Fibroblast of lung (primary cell): ENCODE results near the gene TBATA. TPM values are rescaled to one million over a fixed set of nuclear protein-coding genes. Genes with fewer than 3 reads are reported as not detected.

ENCODE experiments used
- DNase-seq, 2 donors: peaks; one replicate each; pipeline versions ENCODE4 v3.0.0 to v3.0.0-alpha.2; 2010; ENCODE audit warnings: low read depth in 2 of 2
- H2AFZ ChIP-seq: 2 replicates; pipeline ENCODE4 v1.5.1; 2012; ENCODE audit warnings: low read length, control low read depth, inconsistent platforms
- H3K27ac ChIP-seq: 2 replicates; pipeline ENCODE4 v1.5.1; 2011; ENCODE audit warnings: low read length, control low read depth; ENCODE audit not compliant: insufficient read depth
- H3K27me3 ChIP-seq: 2 replicates; pipeline ENCODE4 v1.5.1; 2011; ENCODE audit warnings: mild to moderate bottlenecking, low read length; ENCODE audit not compliant: control insufficient read depth, insufficient read depth
- H3K36me3 ChIP-seq: 2 replicates; pipeline ENCODE4 v1.5.1; 2011; ENCODE audit warnings: low read length; ENCODE audit not compliant: control insufficient read depth, insufficient read depth
- H3K4me1 ChIP-seq: 2 replicates; pipeline ENCODE4 v1.5.1; 2011; ENCODE audit warnings: low read length; ENCODE audit not compliant: control insufficient read depth, insufficient read depth; ENCODE audit errors: extremely low read depth
- H3K4me2 ChIP-seq: 2 replicates; pipeline ENCODE4 v1.5.1; 2011; ENCODE audit warnings: low read length, control low read depth; ENCODE audit not compliant: insufficient read depth; ENCODE audit errors: extremely low read depth
- H3K4me3 ChIP-seq, 4 experiments: fragments of 200-600 bp in 1 of 4; sonication (generic) in 1 of 4; replicated peaks in 1 of 4; 2 replicates each; pipeline ENCODE4 v1.5.1; 2011 to 2016; ENCODE audit warnings: low read length in 4 of 4, low read depth in 3 of 4, mild to moderate bottlenecking in 3 of 4, control low read depth in 2 of 4, inconsistent platforms in 1 of 4, mixed read lengths in 1 of 4; ENCODE audit not compliant: insufficient read depth in 1 of 4; ENCODE audit errors: control extremely low read depth in 1 of 4
- H3K79me2 ChIP-seq: 2 replicates; pipeline ENCODE4 v1.5.1; 2012; ENCODE audit warnings: mild to moderate bottlenecking, low read length, inconsistent platforms; ENCODE audit not compliant: control insufficient read depth, insufficient read depth
- H3K9ac ChIP-seq: 2 replicates; pipeline ENCODE4 v1.5.1; 2011; ENCODE audit warnings: mild to moderate bottlenecking, low read length, control low read depth; ENCODE audit not compliant: insufficient read depth
- H3K9me3 ChIP-seq: 2 replicates; pipeline ENCODE4 v1.5.1; 2012; ENCODE audit warnings: low read depth, low read length; ENCODE audit not compliant: control insufficient read depth, insufficient read depth
- H4K20me1 ChIP-seq: 2 replicates; pipeline ENCODE4 v1.5.1; 2011; ENCODE audit warnings: low read length; ENCODE audit not compliant: control insufficient read depth, insufficient read depth; ENCODE audit errors: extremely low read depth
- EZH2 ChIP-seq: IDR thresholded peaks from 2 replicates; pipeline ENCODE4 v1.5.1; 2012; ENCODE audit warnings: low read length, control low read depth, mild to moderate bottlenecking; ENCODE audit errors: missing control alignments
- polyA plus RNA-seq, 2 donors: library from polyadenylated mRNA; depleted of rRNA in 1 of 2; stranded (reverse) in 1 of 2; unstranded in 1 of 2; fragments of >200 nt; gene quantifications; 2 replicates each; pipeline ENCODE4 v1.2.1, GENCODE V29; 2011 to 2012; ENCODE audit warnings: missing spikeins in 1 of 2
- total RNA-seq: library from RNA; depleted of rRNA; stranded (reverse); fragments of >200 nt; gene quantifications from 2 replicates; pipeline ENCODE4 v1.2.1, GENCODE V29; 2014
- TF ChIP-seq, protein P1 (sequence below), 2 donors: IDR thresholded peaks in 1 of 2; conservative IDR thresholded peaks in 1 of 2; 1 replicate in 1 of 2; 2 replicates in 1 of 2; pipeline ENCODE4 v1.5.1; 2011 to 2012; ENCODE audit warnings: low read length in 2 of 2, control low read depth in 1 of 2, inconsistent platforms in 1 of 2, low read depth in 1 of 2, mild to moderate bottlenecking in 1 of 2

The TBATA gene
- total and polyA plus RNA-seq, 2 donors (not counting 1 experiment from before 2014, with no cell fraction given) = not detected

DNA sequence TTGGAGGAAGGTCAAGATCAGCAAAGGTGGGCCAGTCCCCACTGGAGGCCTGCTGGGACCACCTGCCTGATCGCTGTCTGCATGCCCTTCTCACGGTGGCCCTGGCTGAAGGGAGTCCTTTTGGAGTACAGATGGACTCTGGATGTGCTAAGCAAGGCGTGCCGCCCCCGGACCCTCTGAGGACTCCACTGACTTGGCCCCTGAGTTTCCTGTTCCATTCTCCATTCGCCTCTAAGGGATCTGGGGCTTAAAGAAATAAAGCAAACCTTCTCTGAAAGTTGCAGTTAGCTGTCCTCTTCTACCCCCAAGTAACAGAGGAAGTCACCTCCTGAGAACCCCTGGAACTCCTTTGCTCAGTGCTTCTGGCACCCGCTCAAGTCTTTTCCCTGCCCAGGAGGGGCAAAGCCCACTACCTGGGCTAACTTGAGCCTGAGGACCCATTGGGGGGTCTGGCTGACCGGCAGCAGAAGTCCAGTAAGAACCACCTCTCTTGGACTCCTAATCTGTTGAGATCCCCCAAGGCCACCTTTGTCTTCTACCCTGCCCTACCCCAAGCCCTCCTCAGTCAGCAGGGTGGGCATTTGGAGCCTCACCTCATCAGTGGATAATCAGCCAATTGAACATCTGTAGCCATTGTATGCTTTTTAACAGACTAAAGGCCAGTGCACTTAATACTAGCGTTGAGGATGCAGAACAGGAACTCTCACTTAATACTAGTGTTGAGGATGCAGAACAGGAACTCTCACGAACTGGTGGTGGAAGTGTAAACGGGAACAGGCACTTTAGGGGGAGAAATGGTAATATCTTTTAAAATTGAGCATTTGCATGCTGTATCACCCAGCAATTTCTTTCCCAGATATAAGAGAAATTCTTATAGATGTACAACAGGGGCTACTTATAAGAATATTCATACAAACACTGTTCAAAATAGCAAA is 2.2 kb downstream of the TBATA start:
- Histone ChIP-seq H3K4me1 (no peaks in the 10 kb centered on the region), H4K20me1 (no peaks in the 10 kb centered on the region), H3K27ac (no peak overlapping the region), H3K79me2 (no peaks in the 10 kb centered on the region), H2AFZ (no peak overlapping the region), H3K27me3 (peaks cover 22% of the 10 kb centered on the region), H3K9me3 (no peaks in the 10 kb centered on the region), H3K36me3 (no peaks in the 10 kb centered on the region), H3K9ac (no peak overlapping the region), H3K4me2 (no peak overlapping the region), H3K4me3 (no peak overlapping the region)
- TF ChIP-seq, protein P1, sequence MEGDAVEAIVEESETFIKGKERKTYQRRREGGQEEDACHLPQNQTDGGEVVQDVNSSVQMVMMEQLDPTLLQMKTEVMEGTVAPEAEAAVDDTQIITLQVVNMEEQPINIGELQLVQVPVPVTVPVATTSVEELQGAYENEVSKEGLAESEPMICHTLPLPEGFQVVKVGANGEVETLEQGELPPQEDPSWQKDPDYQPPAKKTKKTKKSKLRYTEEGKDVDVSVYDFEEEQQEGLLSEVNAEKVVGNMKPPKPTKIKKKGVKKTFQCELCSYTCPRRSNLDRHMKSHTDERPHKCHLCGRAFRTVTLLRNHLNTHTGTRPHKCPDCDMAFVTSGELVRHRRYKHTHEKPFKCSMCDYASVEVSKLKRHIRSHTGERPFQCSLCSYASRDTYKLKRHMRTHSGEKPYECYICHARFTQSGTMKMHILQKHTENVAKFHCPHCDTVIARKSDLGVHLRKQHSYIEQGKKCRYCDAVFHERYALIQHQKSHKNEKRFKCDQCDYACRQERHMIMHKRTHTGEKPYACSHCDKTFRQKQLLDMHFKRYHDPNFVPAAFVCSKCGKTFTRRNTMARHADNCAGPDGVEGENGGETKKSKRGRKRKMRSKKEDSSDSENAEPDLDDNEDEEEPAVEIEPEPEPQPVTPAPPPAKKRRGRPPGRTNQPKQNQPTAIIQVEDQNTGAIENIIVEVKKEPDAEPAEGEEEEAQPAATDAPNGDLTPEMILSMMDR (conservative IDR thresholded peaks at IDR 0.05 in 1 of 2, IDR thresholded peaks at IDR 0.05 in 1 of 2; ENCODE audit: low read depth in 1 of 2, low read length in 2 of 2) = no peak
- no peak for TF ChIP-seq EZH2
- DNase-seq = no peak

DNA sequence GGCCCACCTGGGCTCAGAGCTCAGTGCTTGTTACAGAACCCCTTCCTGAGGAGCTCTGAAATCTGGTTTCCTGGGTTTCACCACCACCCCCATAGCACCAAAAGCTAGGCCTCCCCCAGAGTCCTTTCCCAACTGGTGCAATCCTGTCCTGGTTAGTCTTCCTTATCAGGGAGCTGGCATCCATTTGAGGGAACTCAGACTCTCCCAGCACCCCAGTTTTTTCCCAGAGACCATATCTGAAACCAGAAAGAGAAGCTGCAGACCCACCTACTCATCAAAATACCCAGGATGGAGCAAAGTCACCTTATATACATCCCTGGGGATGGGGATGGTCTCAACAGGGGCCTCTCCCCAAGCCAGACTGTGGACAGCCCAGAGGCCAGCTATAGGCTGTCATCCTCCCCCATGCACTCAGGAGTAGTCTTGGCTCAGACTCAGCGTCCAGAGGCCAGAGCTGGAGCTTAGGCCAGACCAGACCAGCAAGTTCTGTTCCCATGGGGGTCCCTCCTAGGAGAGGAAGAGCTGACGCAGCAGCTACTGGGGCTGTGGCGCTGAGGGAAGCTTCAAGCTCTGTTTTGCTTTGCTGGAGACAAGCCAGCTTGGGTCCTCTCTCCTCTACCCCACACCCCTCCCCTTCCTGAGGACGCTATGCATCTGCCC is 3.0 kb downstream of the TBATA start:
- TF ChIP-seq, protein P1 (conservative IDR thresholded peaks at IDR 0.05 in 1 of 2, IDR thresholded peaks at IDR 0.05 in 1 of 2; ENCODE audit: low read depth in 1 of 2, low read length in 2 of 2) = no peak
- H3K79me2 ChIP-seq = no peaks in the 10 kb centered on the region
- no peak overlapping the region for H3K4me2 ChIP-seq
- DNase-seq = no peak
- no peaks in the 10 kb centered on the region for H3K9me3 ChIP-seq
- no peak overlapping the region for H3K4me3 ChIP-seq
- H3K4me1 ChIP-seq = no peaks in the 10 kb centered on the region
- H4K20me1 ChIP-seq = no peaks in the 10 kb centered on the region
- no peak overlapping the region for H3K9ac ChIP-seq
- no peak overlapping the region for H3K27ac ChIP-seq
- peaks cover 22% of the 10 kb centered on the region for H3K27me3 ChIP-seq
- H2AFZ ChIP-seq = no peak overlapping the region
- H3K36me3 ChIP-seq = no peaks in the 10 kb centered on the region

DNA sequence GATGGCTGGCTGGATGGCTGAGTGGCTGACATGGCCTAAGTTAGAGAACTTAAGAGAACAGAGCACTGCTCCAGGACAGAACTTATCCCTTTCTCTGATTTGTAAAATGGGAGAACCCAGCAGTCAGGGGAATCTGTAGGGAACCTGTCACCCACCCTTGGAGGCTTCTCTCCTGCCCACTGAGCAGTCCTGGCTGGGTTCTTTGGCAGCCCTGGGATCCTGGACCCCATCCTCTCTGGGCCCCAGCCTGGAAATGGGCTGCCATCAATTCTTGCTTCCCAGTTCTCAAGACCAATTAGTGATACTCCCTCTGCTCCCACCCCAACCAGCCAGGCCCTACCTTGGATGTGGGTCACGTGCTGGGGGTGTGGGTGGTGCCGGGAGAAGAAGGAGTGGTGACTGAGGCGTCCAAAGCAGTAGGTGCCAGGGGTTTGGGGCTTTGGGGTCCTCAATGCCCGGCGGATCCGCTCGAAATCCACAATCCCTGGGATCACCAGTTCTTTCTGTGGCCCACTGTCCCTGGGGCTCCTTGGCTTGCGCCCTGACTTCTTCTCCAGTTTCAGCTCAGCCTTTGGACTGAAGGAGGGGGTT is 3.6 kb downstream of the TBATA start:
- no peak overlapping the region for H3K9ac ChIP-seq
- H4K20me1 ChIP-seq = no peaks in the 10 kb centered on the region
- no peak overlapping the region for H3K4me2 ChIP-seq
- TF ChIP-seq EZH2 = no peak
- TF ChIP-seq, protein P1 (conservative IDR thresholded peaks at IDR 0.05 in 1 of 2, IDR thresholded peaks at IDR 0.05 in 1 of 2; ENCODE audit: low read depth in 1 of 2, low read length in 2 of 2) = no peak
- H3K27ac ChIP-seq = no peak overlapping the region
- DNase-seq = no peak
- no peaks in the 10 kb centered on the region for H3K79me2 ChIP-seq
- no peak overlapping the region for H2AFZ ChIP-seq
- no peak overlapping the region for H3K4me3 ChIP-seq
- H3K9me3 ChIP-seq = no peaks in the 10 kb centered on the region
- no peaks in the 10 kb centered on the region for H3K36me3 ChIP-seq
- H3K4me1 ChIP-seq = no peaks in the 10 kb centered on the region
- peaks cover 22% of the 10 kb centered on the region for H3K27me3 ChIP-seq
